ENCODE results near the gene ADGRD1.

The ADGRD1 gene

GRCh38 chr12:130966443-130967030, 12.8 kb downstream of the ADGRD1 start:
- DNase-seq (ENCODE audit: low read depth): no peak

GRCh38 chr12:130967636-130968035, 13.9 kb downstream of the ADGRD1 start:
- DNase-seq (ENCODE audit: low read depth): no peak

- DNase-seq (ENCODE audit: low read depth): no peak
Measured at GRCh38 chr12:130968611-130969010, 14.9 kb downstream of the ADGRD1 start.

- no peak for DNase-seq (ENCODE audit: low read depth)
Measured at GRCh38 chr12:130969223-130969622, 15.5 kb downstream of the ADGRD1 start.

- DNase-seq (ENCODE audit: low read depth): no peak
Measured at GRCh38 chr12:130970165-130970907, 16.6 kb downstream of the ADGRD1 start.

- no peak for DNase-seq (ENCODE audit: low read depth)
Measured at GRCh38 chr12:130970908-130971233, 17.2 kb downstream of the ADGRD1 start.

GRCh38 chr12:130971925-130972585, 18.3 kb downstream of the ADGRD1 start:
- peak; percentile 31 for DNase-seq (ENCODE audit: low read depth)

GRCh38 chr12:130972586-130972950, 18.9 kb downstream of the ADGRD1 start:
- DNase-seq (ENCODE audit: low read depth): no peak

- no peak for DNase-seq (ENCODE audit: low read depth)
Measured at GRCh38 chr12:130973109-130973508, 19.4 kb downstream of the ADGRD1 start.

GRCh38 chr12:130973906-130974305, 20.2 kb downstream of the ADGRD1 start:
- DNase-seq (ENCODE audit: low read depth): no peak

- no peak for DNase-seq (ENCODE audit: low read depth)
Measured at GRCh38 chr12:130975116-130975515, 21.4 kb downstream of the ADGRD1 start.

GRCh38 chr12:130976171-130976720, 22.5 kb downstream of the ADGRD1 start:
- DNase-seq (ENCODE audit: low read depth): no peak

- no peak for DNase-seq (ENCODE audit: low read depth)
Measured at GRCh38 chr12:130977046-130977742, 23.5 kb downstream of the ADGRD1 start.

- no peak for DNase-seq (ENCODE audit: low read depth)
Measured at GRCh38 chr12:130977743-130978095, 24.0 kb downstream of the ADGRD1 start.

GRCh38 chr12:130978785-130979184, 25.1 kb downstream of the ADGRD1 start:
- no peak for DNase-seq (ENCODE audit: low read depth)

GRCh38 chr12:130981074-130981742, 27.5 kb downstream of the ADGRD1 start:
- no peak for DNase-seq (ENCODE audit: low read depth)

- DNase-seq (ENCODE audit: low read depth): no peak
Measured at GRCh38 chr12:130981911-130982310, 28.2 kb downstream of the ADGRD1 start.

GRCh38 chr12:130982565-130983225, 29.0 kb downstream of the ADGRD1 start:
- no peak for DNase-seq (ENCODE audit: low read depth)

- DNase-seq (ENCODE audit: low read depth): no peak
Measured at GRCh38 chr12:130983328-130984017, 29.8 kb downstream of the ADGRD1 start.

GRCh38 chr12:130984183-130985058, 30.7 kb downstream of the ADGRD1 start:
- no peak for DNase-seq (ENCODE audit: low read depth)
